Choroid plexus epithelial cell (primary cell): ENCODE results near the gene CDH20.

Experiments used
- DNase-seq: peaks from one replicate; pipeline ENCODE4 v3.0.0-alpha.2; 2010; ENCODE audit warnings: low read depth
- H3K4me3 ChIP-seq: 2 replicates; pipeline ENCODE4 v1.5.1; 2011; ENCODE audit warnings: low read depth, mild to moderate bottlenecking, control low read depth, low read length, moderate library complexity
- TF ChIP-seq, protein P1 (sequence below): conservative IDR thresholded peaks from 2 replicates; pipeline ENCODE4 v1.5.1; 2011; ENCODE audit warnings: low read depth, mild to moderate bottlenecking, control low read depth, inconsistent platforms, low read length, moderate library complexity

The CDH20 gene

GRCh38 chr18:61600422-61600821 is 267.2 kb downstream of the CDH20 start:
- DNase-seq = no peak
- TF ChIP-seq, protein P1, sequence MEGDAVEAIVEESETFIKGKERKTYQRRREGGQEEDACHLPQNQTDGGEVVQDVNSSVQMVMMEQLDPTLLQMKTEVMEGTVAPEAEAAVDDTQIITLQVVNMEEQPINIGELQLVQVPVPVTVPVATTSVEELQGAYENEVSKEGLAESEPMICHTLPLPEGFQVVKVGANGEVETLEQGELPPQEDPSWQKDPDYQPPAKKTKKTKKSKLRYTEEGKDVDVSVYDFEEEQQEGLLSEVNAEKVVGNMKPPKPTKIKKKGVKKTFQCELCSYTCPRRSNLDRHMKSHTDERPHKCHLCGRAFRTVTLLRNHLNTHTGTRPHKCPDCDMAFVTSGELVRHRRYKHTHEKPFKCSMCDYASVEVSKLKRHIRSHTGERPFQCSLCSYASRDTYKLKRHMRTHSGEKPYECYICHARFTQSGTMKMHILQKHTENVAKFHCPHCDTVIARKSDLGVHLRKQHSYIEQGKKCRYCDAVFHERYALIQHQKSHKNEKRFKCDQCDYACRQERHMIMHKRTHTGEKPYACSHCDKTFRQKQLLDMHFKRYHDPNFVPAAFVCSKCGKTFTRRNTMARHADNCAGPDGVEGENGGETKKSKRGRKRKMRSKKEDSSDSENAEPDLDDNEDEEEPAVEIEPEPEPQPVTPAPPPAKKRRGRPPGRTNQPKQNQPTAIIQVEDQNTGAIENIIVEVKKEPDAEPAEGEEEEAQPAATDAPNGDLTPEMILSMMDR = no peak
- H3K4me3 ChIP-seq = no peak overlapping the region

DNA sequence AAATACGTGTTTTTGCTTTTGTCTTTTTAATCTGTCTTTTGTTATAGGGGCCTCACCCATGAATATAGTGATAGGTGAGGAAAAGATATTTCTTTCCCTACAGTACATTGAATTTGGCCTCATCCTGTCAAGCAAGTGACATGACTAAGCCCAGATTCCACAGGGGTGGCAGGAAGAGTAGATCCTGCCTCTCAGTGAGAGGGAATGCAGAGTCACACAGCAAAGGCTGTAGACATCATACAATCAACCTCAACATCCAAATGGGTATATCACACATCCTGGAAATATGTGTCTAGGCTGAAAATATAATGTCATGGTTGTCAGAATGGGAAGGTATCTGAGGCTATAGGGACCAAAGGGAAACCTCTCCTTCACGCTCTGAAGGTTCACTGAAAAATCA is 269.6 kb downstream of the CDH20 start:
- H3K4me3 ChIP-seq = no peak overlapping the region
- no peak for DNase-seq
- TF ChIP-seq, protein P1 = no peak
